Adipocyte (in vitro differentiated cells): ENCODE results near the gene KCNQ4.

Source experiments
- DNase-seq: peaks from one replicate; pipeline ENCODE4 v3.0.0-alpha.2; 2015; ENCODE audit warnings: low read depth
- H3K27me3 ChIP-seq: replicated peaks from 2 replicates; pipeline ENCODE4 v1.7.0; 2013; ENCODE audit warnings: mild to moderate bottlenecking, low read length, moderate library complexity; ENCODE audit not compliant: control insufficient read depth, insufficient read depth
- H3K36me3 ChIP-seq: 2 replicates; pipeline ENCODE4 v1.7.0; 2013; ENCODE audit warnings: low read length, mild to moderate bottlenecking, moderate library complexity; ENCODE audit not compliant: control insufficient read depth, insufficient read depth, severe bottlenecking
- H3K4me1 ChIP-seq: 2 replicates; pipeline ENCODE4 v1.7.0; 2013; ENCODE audit warnings: mild to moderate bottlenecking, low read length, moderate library complexity; ENCODE audit not compliant: control insufficient read depth, insufficient read depth
- H3K4me3 ChIP-seq: 2 replicates; pipeline ENCODE4 v1.7.0; 2013; ENCODE audit warnings: mild to moderate bottlenecking, low read length, moderate library complexity
- H3K9ac ChIP-seq: 2 replicates; pipeline ENCODE4 v1.7.0; 2013; ENCODE audit warnings: mild to moderate bottlenecking, low read length, moderate library complexity
- H3K9me3 ChIP-seq: 2 replicates; pipeline ENCODE4 v1.7.0; 2013; ENCODE audit warnings: mild to moderate bottlenecking, low read length, moderate library complexity; ENCODE audit not compliant: control insufficient read depth

The KCNQ4 gene

DNA sequence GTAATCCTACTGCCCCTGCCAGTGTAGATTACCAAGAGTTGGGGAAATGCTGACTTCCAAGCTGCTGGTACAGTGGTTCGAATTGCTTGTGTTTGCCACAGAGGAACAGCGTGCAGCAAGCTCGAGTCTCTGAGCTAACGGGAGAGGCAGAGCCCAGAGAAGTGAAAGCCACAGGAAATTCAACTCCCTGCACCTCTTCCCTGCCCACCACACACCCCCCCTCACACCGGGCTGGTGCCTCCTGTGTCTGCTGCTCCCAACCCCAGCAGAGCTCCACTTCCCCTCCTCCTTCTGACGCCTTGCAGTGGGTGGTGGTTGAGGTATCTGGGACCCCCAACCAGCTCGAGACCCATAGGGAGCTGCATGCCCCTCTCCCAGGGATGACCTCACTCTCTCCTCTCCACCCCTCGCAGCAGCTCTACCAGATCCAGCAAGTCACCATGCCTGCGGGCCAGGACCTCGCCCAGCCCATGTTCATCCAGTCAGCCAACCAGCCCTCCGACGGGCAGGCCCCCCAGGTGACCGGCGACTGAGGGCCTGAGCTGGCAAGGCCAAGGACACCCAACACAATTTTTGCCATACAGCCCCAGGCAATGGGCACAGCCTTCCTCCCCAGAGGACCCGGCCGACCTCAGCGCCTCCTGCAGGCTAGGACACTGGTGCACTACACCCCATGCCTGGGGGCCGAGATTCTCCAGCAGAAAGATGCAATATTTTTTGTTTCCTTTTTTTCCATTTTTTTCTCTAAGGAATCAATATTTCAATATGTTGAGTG lies 13.1 kb upstream of the KCNQ4 start:
- Histone ChIP-seq H3K4me3 (no peak overlapping the region), H3K27me3 (no peaks in the 10 kb centered on the region), H3K4me1 (peaks cover 5% of the 10 kb centered on the region), H3K9ac (no peak overlapping the region), H3K36me3 (peaks cover 60% of the 10 kb centered on the region), H3K9me3 (no peaks in the 10 kb centered on the region)
- DNase-seq = no peak

DNA sequence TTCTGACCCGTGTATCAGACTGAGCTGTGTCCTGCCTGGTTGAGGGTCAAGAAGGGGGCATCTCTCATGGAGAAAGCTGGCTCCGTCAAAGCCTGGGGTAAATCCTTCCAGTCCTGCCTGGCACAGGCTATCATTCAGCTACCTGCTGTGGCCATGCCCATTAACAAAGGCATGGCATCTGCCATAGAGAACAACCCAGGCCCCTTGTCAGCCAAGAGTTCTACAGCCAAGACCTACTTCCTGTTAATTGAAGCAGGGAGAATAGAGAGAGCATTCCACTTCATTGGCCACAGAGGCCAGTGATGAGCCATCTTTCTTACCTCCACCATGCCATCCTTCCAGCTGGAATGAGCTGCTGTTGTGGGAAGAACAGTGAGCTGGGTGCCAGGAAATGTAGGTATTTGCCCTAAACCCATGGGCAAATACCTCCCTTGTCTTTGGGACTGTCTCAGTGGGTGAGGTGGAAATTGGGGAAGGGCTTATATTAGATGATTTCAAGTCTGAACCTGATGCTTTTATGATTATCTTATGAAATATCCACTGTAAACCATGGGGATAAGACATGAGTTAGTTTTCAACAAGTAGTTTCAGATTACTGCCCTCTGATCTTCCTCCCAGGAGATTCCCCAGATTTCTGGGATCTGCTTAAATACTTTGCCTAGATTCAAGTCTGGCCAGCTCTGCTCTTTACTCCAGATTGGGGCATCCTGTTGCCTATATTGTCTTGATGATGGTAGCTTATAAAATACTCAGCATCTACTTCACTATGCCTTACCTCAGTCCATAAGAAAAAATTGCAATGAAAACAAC lies 11.2 kb upstream of the KCNQ4 start:
- Histone ChIP-seq H3K4me1 (peaks cover 5% of the 10 kb centered on the region), H3K9me3 (peaks cover 13% of the 10 kb centered on the region), H3K36me3 (peaks cover 46% of the 10 kb centered on the region), H3K27me3 (no peaks in the 10 kb centered on the region), H3K9ac (no peak overlapping the region), H3K4me3 (no peak overlapping the region)
- no peak for DNase-seq

DNA sequence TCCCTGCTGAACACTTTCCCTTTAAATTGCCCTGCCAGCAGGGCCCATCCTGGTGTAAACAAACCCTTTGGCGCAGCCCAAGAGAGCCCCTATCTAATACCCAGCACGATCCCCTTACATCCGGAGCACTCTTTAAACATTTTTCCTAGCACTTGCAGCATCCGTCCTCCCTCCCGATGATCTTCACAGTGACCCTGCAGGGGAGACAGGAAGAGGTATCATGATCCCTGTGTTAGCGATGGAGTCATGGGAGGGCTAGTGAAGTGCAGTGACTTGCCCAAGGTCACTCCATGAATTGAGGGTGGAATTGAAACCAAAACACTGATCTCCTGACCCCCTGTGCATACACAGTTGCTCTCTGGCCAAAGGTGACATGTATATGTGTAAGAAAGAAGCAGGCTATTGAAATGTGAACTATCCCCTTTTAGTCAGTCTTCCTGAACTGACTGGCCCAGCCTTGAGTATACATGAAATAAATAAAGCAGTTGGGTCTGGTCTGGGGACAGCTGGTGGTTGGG lies 9.8 kb upstream of the KCNQ4 start:
- no peak overlapping the region for H3K9ac ChIP-seq
- no peak overlapping the region for H3K4me3 ChIP-seq
- peaks cover 14% of the 10 kb centered on the region for H3K9me3 ChIP-seq
- H3K4me1 ChIP-seq = peaks cover 5% of the 10 kb centered on the region
- H3K27me3 ChIP-seq = no peaks in the 10 kb centered on the region
- H3K36me3 ChIP-seq = peaks cover 32% of the 10 kb centered on the region
- no peak for DNase-seq

DNA sequence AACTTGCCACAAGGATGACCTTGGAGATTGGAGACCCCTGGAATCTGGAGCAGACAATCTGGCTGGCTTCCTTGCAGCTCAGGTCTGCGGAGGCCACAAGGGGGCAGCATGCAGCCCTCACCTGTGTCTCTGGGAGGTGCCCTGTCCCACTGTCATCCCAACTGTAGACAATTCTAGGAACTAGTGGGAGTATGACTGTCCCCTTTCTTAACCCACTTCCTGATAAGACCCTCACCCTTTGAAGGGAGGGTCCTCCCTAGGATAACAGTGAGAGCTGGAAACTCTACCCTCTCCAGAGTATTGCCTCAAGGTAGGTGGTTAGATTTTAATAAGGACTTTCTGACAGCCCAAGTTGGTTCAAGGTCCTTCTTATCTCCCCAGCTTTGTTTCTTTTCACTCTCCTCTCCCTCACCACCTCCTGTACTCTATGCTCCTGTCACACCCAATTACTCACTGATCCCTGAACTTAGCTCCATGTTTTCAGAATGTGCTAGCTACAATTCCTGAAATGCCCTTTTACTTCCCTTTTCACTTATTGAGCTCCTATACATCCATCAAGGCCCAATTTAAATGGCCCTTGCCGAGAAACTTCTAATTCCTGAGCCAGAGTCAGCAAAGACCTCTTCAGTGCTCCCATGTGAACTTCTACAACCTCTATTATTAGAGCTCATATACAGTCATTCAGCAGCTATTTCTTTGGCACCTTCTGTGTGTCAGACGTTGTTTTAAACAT lies 9.2 kb upstream of the KCNQ4 start:
- no peak overlapping the region for H3K9ac ChIP-seq
- H3K27me3 ChIP-seq = no peaks in the 10 kb centered on the region
- H3K4me1 ChIP-seq = peaks cover 5% of the 10 kb centered on the region
- no peak overlapping the region for H3K4me3 ChIP-seq
- peaks cover 14% of the 10 kb centered on the region for H3K9me3 ChIP-seq
- peaks cover 26% of the 10 kb centered on the region for H3K36me3 ChIP-seq
- DNase-seq = peak; percentile 39

DNA sequence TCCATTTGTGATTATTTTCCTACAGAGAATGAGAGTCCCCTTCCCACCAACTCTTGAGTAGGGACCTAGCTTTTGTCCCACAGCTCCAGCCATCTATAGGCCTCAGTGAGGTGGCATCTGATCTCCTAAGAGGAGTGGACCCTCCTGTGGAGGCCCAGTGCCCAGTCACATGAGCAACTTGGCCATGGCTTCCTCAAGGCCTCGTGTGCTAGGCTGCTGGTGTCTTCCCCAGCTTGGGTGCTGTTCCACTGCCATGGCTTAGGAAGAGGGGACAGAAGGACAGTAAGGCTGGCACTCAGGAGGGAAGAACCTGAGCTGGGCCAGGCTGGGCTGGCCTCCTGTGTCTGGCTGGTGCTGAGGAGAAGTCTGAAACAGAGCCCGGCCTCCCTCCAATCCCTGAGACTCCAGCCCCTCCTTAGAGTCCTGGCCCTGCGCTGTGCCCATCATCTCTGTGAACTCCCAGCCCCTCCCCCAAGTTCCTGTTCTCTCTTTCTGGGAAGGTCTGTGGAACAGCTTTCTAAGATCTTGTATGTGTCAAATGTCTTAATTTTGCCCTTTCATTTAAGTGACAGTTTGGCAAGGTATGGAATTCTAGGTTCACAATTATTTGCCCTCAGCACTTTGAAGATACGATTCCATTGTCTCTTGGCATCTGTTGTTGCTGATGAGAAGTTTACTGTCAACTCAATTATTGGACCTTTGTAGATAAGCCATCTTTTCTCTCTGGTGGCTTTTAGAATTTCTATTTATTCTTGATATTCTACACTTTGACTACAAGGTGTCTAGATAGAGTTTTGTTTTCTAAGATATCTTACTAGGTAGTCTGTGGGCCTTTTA lies 7.1 kb upstream of the KCNQ4 start:
- peaks cover 14% of the 10 kb centered on the region for H3K9me3 ChIP-seq
- peaks cover 7% of the 10 kb centered on the region for H3K36me3 ChIP-seq
- no peak overlapping the region for H3K4me3 ChIP-seq
- H3K4me1 ChIP-seq = peaks cover 5% of the 10 kb centered on the region
- no peak overlapping the region for H3K9ac ChIP-seq
- no peak for DNase-seq
- peaks cover 3% of the 10 kb centered on the region for H3K27me3 ChIP-seq

DNA sequence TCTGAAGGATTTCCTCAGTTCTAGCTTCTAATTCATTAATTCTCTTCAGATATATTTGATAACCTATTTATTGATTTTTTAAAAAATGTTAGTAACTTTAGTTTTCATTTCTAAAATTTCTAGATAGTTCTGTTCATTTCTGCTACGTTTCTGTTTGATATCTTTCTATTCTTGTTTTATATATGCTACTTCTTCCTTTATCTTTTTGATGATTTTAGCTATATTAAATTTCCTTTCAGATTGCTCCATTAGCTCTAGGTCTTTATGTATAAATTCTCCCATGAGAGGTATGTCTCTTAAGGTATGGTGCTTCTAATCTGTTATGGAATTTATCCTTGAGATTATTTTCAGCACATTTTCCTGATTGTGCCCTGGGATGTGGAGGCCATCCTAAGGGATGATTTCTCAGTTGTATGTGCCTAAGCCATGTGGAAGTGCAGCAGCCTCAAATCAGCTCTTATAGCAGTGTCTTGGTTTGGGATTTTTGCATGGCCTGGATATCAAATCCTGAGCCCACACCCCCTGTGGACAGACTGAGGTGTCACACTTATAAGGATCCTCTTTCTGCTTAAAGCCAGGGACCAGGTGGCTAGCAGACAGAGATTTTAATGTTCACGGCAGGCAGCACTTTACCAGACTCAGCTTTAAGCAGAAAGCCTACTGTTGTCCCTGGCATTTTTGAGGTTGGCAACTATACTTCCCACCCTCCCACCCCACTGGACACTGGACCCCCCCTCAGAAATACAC lies 6.2 kb upstream of the KCNQ4 start:
- Histone ChIP-seq H3K9me3 (peaks cover 14% of the 10 kb centered on the region), H3K27me3 (peaks cover 11% of the 10 kb centered on the region), H3K4me1 (peaks cover 2% of the 10 kb centered on the region), H3K36me3 (peaks cover 4% of the 10 kb centered on the region), H3K4me3 (no peak overlapping the region), H3K9ac (no peak overlapping the region)
- no peak for DNase-seq

DNA sequence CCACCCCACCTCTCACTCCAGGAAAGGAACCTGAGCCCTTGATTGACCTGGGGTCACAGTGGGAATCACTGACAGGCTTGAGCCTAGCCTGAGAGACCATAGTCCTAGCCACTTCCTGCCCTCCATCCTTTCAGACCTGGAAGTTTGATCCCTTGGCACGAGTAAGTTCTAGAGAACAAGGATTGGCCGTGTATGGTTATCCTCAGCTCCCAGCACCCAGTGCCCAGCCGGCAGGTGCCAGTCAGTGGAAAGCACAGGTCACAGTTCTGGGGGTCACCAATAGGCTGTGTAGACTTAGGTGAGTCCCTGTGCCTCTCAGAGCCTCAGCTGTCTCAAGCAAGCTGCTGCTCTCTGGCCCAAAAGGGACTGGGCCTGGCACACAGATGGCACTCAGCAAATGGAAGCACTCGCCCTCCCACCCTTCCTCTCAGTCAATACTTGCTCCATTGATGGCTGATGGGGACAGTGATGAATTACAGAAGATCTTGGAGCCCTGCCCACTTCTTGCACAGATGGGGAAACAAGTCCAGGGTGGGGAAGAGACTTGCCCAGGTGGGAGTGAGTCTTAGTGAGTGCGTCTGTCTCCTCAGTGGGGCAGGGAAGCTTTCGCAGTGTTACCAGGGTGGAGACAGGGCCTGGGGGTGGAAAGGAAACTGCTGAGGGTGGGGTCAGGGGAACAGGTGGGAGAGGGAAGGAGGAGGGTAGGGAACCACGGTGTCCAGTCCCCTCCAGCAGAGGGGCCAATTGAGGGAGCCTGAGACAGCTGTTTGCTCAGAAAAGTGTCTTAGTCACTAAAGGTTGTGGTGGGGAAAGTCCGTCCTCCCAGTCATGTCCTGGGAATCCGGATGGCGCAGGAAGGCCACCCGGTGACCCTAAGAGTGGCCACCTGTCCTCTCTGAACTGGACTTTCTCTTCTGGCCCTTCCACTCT lies 2.6 kb upstream of the KCNQ4 start:
- H3K9ac ChIP-seq = no peak overlapping the region
- H3K36me3 ChIP-seq = peaks cover 3% of the 10 kb centered on the region

DNA sequence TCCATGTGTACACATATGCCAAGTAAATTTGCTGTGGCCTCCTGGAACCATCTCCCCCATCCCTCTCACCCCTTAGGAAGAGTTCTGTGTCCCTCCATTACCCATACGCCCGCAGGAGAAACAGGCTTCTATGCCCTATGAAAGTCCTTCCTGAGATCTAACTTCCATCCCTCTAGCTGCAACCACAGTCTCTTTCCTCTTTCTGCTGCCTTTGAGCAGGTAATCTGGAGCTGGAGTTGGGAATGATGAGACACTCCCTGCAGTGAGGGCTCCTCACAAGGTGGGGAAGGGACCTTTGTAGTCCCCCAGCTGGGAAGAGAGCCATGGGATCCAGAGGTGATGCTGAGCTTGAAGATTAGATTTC lies 2.0 kb upstream of the KCNQ4 start:
- peaks cover 9% of the 10 kb centered on the region for H3K9me3 ChIP-seq
- H3K4me1 ChIP-seq = peaks cover 3% of the 10 kb centered on the region
- H3K4me3 ChIP-seq = no peak overlapping the region
- no peak overlapping the region for H3K9ac ChIP-seq
- H3K36me3 ChIP-seq = no peaks in the 10 kb centered on the region
- no peak for DNase-seq
- peaks cover 36% of the 10 kb centered on the region for H3K27me3 ChIP-seq

More for the DNA sequence above, 2.6 kb upstream of the KCNQ4 start:
- H3K27me3 ChIP-seq = peaks cover 30% of the 10 kb centered on the region
- H3K4me3 ChIP-seq = no peak overlapping the region
- no peak for DNase-seq
- no peaks in the 10 kb centered on the region for H3K4me1 ChIP-seq
- H3K9me3 ChIP-seq = peaks cover 14% of the 10 kb centered on the region

DNA sequence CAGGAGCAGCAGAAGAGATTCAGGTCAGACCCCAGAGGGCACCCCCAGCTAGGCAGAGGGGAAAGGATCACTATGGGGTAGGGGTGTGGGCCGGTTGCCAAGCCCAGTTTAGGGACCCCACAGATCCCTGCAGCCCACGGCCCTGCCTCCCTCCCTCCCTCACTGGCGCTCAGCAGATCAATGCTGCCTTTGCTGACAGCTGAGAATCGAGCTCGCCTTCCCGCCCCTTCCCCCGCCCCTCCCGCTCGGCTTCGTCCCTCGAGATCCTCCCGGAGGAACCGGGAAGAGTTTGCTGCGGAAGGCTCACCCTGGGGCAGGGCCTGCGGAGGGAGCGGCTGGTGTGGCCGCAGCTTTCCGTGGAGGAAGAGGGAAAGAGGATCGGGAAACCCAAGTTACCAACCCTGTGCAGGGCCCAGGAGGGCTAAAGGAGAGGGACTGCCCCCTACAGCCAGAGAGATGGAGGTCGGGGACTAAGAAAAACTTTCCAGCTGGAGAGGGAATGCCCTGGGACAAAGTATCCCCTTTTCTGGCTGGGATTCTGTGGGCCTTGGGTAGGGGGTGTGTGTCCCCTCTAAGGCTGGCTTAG lies 1.1 kb upstream of the KCNQ4 start:
- peak overlapping the region; percentile 17 for H3K4me3 ChIP-seq
- H3K36me3 ChIP-seq = no peaks in the 10 kb centered on the region
- H3K9ac ChIP-seq = no peak overlapping the region
- peaks cover 3% of the 10 kb centered on the region for H3K4me1 ChIP-seq
- peak; percentile 18 for DNase-seq
- H3K9me3 ChIP-seq = peaks cover under 1% of the 10 kb centered on the region
- H3K27me3 ChIP-seq = peaks cover 36% of the 10 kb centered on the region
